MM.1S (cell line): ENCODE results near the gene CFAP73.

Experiments used
- DNase-seq: peaks from one replicate; pipeline ENCODE4 v3.0.0-alpha.2; 2015
- H2AFZ ChIP-seq: fragments of 300-600 bp; sonication (generic); 2 replicates; pipeline ENCODE4 v1.6.0; 2016; ENCODE audit warnings: antibody characterized with exemption, low read length
- H3F3A ChIP-seq: fragments of 300-600 bp; sonication (generic); 2 replicates; pipeline ENCODE4 v1.6.1; 2016; ENCODE audit warnings: mild to moderate bottlenecking, antibody characterized with exemption, low read length, moderate library complexity, mixed read lengths; ENCODE audit not compliant: insufficient read depth
- H3K27ac ChIP-seq: fragments of 300-600 bp; sonication (generic); 2 replicates; pipeline ENCODE4 v1.5.1; 2016; ENCODE audit warnings: mild to moderate bottlenecking, low read length
- H3K27me3 ChIP-seq: fragments of 300-600 bp; sonication (generic); replicated peaks from 2 replicates; pipeline ENCODE4 v1.6.0; 2016; ENCODE audit warnings: low read length; ENCODE audit not compliant: insufficient read depth
- H3K36me3 ChIP-seq: fragments of 300-600 bp; sonication (generic); replicated peaks from 2 replicates; pipeline ENCODE4 v1.6.1; 2016; ENCODE audit warnings: mild to moderate bottlenecking, low read length, mixed read lengths; ENCODE audit not compliant: insufficient read depth
- H3K4me1 ChIP-seq: fragments of 300-600 bp; sonication (generic); 2 replicates; pipeline ENCODE4 v1.6.1; 2016; ENCODE audit warnings: low read length, mixed read lengths
- H3K4me2 ChIP-seq: fragments of 300-600 bp; sonication (generic); 2 replicates; pipeline ENCODE4 v1.6.0; 2016; ENCODE audit warnings: low read depth, low read length
- H3K4me3 ChIP-seq: fragments of 300-600 bp; sonication (generic); 2 replicates; pipeline ENCODE4 v1.5.1; 2016; ENCODE audit warnings: low read length, mixed read lengths
- H3K79me2 ChIP-seq: fragments of 300-600 bp; sonication (generic); 2 replicates; pipeline ENCODE4 v1.6.1; 2016; ENCODE audit warnings: mixed run types, low read length, mixed read lengths
- H3K9ac ChIP-seq: fragments of 300-600 bp; sonication (generic); 2 replicates; pipeline ENCODE4 v1.6.1; 2016; ENCODE audit warnings: low read length, mixed read lengths
- H3K9me2 ChIP-seq: fragments of 300-600 bp; sonication (generic); replicated peaks from 2 replicates; pipeline ENCODE4 v1.6.1; 2016; ENCODE audit warnings: mild to moderate bottlenecking, low read length, mixed read lengths; ENCODE audit not compliant: insufficient read depth
- H3K9me3 ChIP-seq: fragments of 300-600 bp; sonication (generic); replicated peaks from 2 replicates; pipeline ENCODE4 v1.6.1; 2016; ENCODE audit warnings: mild to moderate bottlenecking, low read length, mixed read lengths; ENCODE audit not compliant: insufficient read depth
- H4K20me1 ChIP-seq: fragments of 300-600 bp; sonication (generic); 2 replicates; pipeline ENCODE4 v1.6.1; 2016; ENCODE audit warnings: mild to moderate bottlenecking, low read length, moderate library complexity, mixed read lengths; ENCODE audit not compliant: insufficient read depth
- EZH2 ChIP-seq: fragments of 300-600 bp; sonication (generic); optimal IDR thresholded peaks from 2 replicates; pipeline ENCODE3; 2017; ENCODE audit warnings: low read depth, mild to moderate bottlenecking, antibody characterized with exemption, low read length, mixed read lengths
- EZH2phosphoT487 ChIP-seq: fragments of 300-600 bp; sonication (generic); IDR thresholded peaks from 2 replicates; pipeline ENCODE4 v1.6.1; 2018; ENCODE audit warnings: antibody characterized with exemption, low read length
- TF ChIP-seq, protein P1 (sequence below): fragments of 300-600 bp; sonication (generic); IDR thresholded peaks from 2 replicates; pipeline ENCODE4 v1.5.1; 2016; ENCODE audit warnings: antibody characterized with exemption, low read length, mixed read lengths

The CFAP73 gene

DNA sequence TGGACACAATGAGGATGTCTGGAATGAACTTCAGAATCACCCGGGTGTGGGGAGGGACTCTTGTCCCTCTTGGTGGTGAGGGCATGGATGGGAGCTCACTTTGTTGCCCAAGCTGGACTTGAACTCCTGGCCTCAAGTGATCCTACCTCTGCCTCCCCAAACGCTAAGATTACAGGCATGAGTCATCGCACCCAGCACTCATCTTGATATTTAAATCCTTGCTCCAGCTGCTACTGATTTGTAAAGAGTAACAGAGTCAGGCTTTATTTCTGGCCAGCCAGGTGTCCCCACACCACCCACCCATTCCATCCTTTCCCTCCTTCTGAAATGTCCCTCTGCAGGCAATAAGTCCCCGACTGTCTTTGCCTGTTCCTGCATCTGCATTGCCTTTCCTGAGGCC is 30.8 kb downstream of the CFAP73 start:
- Histone ChIP-seq H4K20me1 (no peaks in the 10 kb centered on the region), H3K4me1 (no peaks in the 10 kb centered on the region), H2AFZ (no peak overlapping the region), H3K9me2 (no peaks in the 10 kb centered on the region), H3K9ac (no peak overlapping the region), H3K4me2 (no peak overlapping the region), H3K79me2 (peaks cover 32% of the 10 kb centered on the region), H3K27me3 (no peaks in the 10 kb centered on the region), H3K27ac (no peak overlapping the region), H3K36me3 (no peaks in the 10 kb centered on the region), H3F3A (no peaks in the 10 kb centered on the region), H3K4me3 (no peak overlapping the region), H3K9me3 (no peaks in the 10 kb centered on the region)
- no peak for DNase-seq
- TF ChIP-seq EZH2phosphoT487 (no peak), EZH2 (no peak)
- TF ChIP-seq, protein P1, sequence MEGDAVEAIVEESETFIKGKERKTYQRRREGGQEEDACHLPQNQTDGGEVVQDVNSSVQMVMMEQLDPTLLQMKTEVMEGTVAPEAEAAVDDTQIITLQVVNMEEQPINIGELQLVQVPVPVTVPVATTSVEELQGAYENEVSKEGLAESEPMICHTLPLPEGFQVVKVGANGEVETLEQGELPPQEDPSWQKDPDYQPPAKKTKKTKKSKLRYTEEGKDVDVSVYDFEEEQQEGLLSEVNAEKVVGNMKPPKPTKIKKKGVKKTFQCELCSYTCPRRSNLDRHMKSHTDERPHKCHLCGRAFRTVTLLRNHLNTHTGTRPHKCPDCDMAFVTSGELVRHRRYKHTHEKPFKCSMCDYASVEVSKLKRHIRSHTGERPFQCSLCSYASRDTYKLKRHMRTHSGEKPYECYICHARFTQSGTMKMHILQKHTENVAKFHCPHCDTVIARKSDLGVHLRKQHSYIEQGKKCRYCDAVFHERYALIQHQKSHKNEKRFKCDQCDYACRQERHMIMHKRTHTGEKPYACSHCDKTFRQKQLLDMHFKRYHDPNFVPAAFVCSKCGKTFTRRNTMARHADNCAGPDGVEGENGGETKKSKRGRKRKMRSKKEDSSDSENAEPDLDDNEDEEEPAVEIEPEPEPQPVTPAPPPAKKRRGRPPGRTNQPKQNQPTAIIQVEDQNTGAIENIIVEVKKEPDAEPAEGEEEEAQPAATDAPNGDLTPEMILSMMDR, result no peak

GRCh38 chr12:113181975-113182374 is 32.5 kb downstream of the CFAP73 start:
- H2AFZ ChIP-seq, result no peak overlapping the region
- DNase-seq, result no peak
- no peaks in the 10 kb centered on the region for H3F3A ChIP-seq
- peaks cover 5% of the 10 kb centered on the region; the same call in 1 of the 2 replicates for H3K4me1 ChIP-seq
- no peaks in the 10 kb centered on the region for H3K9me3 ChIP-seq
- no peak overlapping the region for H3K4me3 ChIP-seq
- TF ChIP-seq EZH2 (no peak), EZH2phosphoT487 (no peak)
- TF ChIP-seq, protein P1, result no peak
- H3K27me3 ChIP-seq, result no peaks in the 10 kb centered on the region
- H3K4me2 ChIP-seq, result no peak overlapping the region
- H3K79me2 ChIP-seq, result peaks cover 46% of the 10 kb centered on the region
- no peaks in the 10 kb centered on the region for H3K36me3 ChIP-seq
- no peak overlapping the region for H3K27ac ChIP-seq
- H4K20me1 ChIP-seq, result no peaks in the 10 kb centered on the region
- no peaks in the 10 kb centered on the region for H3K9me2 ChIP-seq
- no peak overlapping the region for H3K9ac ChIP-seq

- no peak for DNase-seq
- Histone ChIP-seq H2AFZ (no peak overlapping the region), H3K36me3 (no peaks in the 10 kb centered on the region), H3K9ac (no peak overlapping the region), H3K9me2 (no peaks in the 10 kb centered on the region), H3K27ac (no peak overlapping the region), H4K20me1 (no peaks in the 10 kb centered on the region), H3K4me1 (peaks cover 5% of the 10 kb centered on the region; the same call in 1 of the 2 replicates), H3K9me3 (no peaks in the 10 kb centered on the region), H3K79me2 (peaks cover 46% of the 10 kb centered on the region), H3K4me3 (no peak overlapping the region), H3F3A (no peaks in the 10 kb centered on the region), H3K4me2 (no peak overlapping the region), H3K27me3 (no peaks in the 10 kb centered on the region)
- no peak for TF ChIP-seq EZH2
- TF ChIP-seq EZH2phosphoT487, result no peak
- TF ChIP-seq, protein P1, result no peak
Measured at GRCh38 chr12:113183030-113183589, 33.6 kb downstream of the CFAP73 start.
